Uterus (tissue), 2 donors: ENCODE measurements around the gene USP34.

Experiments used
- CTCF ChIP-seq, 4 experiments: fragments of 200-600 bp in 2 of 4; fragments of 450-650 bp in 2 of 4; sonication (generic) in 2 of 4; IDR thresholded peaks; one replicate each; pipeline ENCODE4 v1.5.1; 2016 to 2019; ENCODE audit warnings: antibody characterized with exemption in 4 of 4, mild to moderate bottlenecking in 2 of 4, moderate library complexity in 1 of 4
- POLR2A ChIP-seq, 2 donors: fragments of 450-650 bp; IDR thresholded peaks; one replicate each; pipeline ENCODE4 v1.6.1; 2016; ENCODE audit warnings: antibody characterized with exemption in 2 of 2, mild to moderate bottlenecking in 1 of 2, moderate library complexity in 1 of 2

DNA sequence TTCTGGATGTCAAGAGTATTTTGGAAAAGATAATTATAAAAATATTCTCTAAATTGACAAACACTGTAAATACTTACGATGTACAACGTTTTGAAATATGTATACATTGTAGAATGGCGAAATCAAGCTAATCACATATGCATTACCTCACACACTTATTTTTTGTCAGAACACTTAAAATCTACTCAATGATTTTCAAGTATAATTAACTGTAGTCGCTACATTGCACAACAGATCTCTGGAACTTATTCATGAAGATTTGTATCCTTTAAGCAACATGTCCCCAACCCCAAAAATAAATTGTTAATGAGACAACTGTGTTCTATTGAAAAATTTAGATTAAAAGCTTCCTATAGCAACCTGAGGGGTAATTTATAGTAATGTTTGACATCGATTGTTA, 249.1 kb downstream of the USP34 start:
- TF ChIP-seq CTCF (IDR thresholded peaks at IDR 0.05) (no peak), POLR2A (IDR thresholded peaks at IDR 0.05) (no peak)
